CD4-positive, alpha-beta T cell treated with Interleukin-4 for 4 hours (primary cell): ENCODE results near the gene BMPR1A.
"Not testable (repeated sequence)": the region's sequence is repeated elsewhere in the genome, so short reads cannot be mapped to it uniquely, and the experiment has no call there.

Source experiments
- DNase-seq: peaks from one replicate; pipeline ENCODE4 v3.0.0-alpha.2; 2020

The BMPR1A gene

DNA sequence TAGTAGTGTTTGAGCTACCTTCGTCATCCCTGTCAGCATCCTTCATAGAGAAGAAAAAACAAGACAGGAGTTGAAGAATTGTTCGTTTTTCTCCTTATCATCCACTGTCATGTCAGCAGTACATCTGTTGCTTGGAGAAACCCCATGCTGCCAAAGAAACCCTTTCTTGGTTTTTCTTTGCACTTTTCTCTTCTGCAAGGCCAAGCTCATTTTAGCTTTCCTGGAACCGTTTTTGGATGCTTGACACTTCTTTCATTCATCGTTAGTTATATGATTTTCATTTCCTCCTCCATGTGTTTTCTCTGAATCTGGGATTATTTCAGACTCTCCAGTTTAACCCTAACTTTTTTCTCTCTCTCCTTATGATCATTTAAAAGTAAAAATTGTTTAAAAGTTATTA lies 142.1 kb downstream of the BMPR1A start:
- DNase-seq, result no peak

DNA sequence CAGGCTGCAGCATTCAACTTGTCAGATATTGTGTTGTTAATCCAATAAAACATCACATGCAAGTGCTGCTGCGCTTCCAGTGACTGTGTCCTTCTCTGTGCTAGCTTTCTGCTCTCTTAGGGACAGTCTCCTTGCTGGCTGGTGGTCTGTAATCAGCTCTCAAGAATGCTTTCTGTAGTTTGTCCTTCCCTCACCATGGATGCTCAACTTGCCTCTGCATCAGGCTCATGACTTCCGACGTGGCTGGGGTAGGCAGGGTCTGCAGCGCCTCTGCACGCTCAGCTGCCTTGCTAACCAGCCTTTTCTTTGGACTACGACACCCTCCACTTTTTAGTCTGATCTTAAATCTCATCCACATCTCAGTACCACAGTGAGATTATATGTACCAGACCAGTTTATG lies 142.7 kb downstream of the BMPR1A start:
- no peak for DNase-seq

DNA sequence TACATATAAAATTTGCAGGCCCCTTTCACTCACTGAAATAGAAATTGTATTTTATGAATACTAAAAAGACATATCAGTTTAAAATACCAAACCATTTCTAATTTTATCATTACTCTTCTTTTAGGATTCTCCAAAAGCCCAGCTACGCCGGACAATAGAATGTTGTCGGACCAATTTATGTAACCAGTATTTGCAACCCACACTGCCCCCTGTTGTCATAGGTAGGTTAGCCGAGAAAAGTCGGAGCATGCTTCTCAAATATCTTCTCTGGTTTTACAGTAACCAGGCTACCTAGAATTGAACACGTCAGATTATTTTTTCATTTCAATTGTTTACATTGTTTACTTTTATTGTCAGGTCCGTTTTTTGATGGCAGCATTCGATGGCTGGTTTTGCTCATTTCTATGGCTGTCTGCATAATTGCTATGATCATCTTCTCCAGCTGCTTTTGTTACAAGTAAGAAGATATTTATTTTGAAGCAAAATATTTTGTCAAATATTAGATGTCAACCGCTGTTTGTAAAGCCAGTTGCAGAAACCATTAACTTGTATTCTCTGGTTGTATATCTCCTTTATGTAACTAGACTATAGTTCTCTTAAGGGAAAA lies 143.4 kb downstream of the BMPR1A start:
- peak; percentile 32 for DNase-seq

DNA sequence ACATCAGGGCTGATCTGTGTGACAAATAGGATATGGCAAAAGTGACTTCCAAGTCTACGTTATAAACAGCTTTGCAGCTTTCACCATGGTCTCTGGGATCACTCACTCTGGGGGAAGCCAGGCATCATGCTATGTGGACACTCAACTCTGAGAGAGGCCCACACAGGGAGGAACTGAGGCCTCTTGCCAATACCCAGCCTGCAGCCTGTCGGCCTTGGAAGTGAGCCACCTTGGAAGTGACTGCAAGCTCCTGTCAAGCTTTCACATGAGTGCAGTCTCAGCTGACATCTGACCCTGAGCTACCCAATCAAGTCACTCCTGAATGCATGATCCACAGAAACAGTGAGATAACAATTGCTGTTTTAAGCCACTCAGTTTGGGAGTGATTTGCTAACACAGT lies 144.5 kb downstream of the BMPR1A start:
- DNase-seq, result no peak

DNA sequence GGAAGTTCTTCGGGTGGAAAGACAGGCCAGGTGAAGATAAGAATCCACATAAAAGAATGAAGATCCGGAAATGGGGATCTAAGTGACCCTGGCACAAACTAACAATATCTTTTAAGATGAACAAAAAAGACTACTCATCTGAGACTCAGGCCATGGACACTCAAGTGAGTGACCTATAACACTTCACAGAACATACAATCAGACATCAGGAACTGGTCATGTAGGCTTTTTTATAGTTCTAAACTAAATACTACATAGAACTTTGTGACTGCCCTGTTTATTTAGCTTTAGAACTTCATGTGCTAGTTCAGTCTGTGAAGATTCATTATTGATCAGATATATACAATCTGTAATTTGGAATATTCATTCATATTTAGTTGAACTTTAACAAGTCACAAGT lies 148.2 kb downstream of the BMPR1A start:
- DNase-seq, result no peak

DNA sequence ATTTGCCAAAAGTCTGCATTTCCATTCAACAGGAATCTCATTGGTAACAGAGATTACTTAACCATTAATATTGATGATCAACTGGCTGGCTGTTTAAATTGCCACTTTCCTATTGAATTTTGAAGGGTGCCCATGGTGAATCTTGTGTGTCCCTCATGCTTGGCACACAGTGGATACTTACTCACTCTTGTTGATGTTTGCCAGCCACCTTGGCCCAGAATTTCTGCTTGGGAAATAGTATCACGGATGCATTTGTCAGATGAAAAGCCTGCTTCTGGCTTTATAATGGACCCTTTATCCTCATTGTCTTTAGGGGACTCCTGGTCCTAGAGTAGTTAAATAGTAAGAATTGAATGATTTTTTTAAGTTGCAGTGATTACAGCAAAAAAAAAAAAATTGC lies 149.0 kb downstream of the BMPR1A start:
- no peak for DNase-seq

DNA sequence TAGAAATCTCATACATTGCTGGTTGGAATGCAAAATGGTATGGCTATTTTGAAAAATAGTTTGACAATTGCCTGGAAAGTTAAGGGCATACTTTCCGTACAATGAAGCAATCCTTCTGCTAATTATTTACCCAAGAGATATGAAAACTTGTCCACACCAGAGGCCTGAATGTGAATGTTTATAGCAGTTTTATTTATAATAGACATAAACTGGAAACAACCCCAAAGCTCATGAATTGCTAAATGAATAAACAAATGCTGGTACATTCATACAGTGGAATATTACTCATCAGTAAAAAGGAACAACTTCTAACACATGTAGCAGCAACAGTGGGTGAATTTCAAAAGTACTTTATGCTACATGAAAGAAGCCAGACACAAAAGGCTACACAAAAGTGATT lies 158.3 kb downstream of the BMPR1A start:
- no peak for DNase-seq

DNA sequence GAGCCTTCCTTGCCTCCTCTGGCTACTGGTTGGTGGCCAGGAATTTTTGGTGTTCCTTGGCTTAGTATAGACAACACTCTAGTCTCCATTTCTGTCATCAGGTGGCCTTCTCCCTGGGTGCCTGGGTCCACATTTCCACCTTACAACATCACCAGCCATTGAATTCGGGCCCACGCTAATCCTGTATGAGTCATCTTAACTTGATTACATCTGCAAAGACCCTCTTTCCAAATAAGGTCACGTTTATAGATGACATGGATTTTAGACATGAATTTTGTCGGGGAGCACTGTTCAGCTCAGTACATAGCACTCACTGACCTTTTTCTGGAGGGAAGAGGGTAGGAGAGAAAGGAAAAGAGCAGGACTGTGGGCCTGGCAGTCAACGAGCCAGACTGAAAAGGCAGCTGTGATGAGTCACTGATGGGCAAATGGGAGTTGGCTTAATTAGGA lies 161.6 kb downstream of the BMPR1A start:
- no peak for DNase-seq

DNA sequence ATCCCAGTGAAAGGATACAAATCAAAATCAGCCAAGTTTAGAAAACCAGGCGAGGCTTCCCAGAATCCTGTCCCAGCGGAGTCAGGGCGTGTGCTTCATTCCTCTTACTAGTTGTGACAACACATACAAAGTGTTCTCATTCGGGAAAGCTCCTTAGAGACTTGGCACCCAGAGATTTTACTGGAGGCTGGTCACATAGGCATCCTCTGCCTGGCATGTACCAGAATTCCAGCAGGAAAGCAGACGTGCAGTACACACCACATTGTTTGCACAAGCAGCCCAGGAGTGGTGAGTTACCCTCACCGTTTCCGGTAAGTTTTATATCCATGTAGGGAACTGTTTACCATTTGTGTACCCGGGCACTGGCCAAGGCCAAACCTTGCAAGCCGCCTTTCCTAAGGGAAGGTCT lies 166.1 kb downstream of the BMPR1A start:
- no peak for DNase-seq

DNA sequence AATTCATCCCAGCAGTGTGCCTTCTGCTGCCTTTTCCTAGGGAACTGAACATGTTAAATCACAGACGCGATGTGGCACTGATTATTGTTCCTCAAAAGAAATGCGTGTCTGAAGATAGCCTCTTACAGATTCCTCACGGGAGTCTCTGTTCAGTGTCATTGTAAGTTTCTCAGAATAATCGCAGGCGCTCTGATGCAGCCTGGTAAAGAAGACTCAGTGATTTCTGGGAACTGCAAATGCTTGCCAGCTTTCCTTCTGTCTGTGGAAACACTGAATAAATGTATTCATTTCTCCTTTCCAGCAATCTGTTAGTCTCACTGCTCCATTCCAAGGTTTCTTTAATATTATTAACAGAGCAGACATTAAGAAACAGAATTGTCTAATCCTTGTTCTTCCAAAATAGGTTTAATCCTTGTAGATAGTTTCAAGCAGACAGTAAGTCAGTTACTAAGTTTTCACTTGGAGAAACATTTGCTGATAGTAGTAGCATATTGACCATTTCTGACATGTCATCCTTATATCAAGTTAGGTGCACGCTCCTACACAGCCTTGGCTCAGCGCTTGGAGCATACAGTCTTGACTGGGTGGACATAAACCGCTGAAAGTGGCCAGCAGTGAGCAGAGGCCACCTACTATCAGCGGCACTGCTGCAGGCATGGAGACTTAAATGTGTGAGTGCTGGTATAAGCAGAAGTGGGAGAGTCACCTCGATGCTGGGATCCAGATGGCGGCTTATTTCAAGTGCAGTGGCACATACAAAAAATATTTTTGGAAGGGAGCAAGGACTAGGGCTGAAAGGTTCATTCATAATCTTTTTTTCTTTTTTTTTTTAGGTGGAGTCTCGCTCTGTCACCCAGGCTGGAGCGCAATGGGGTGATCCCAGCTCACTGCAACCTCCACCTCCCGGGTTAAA lies 173.3 kb downstream of the BMPR1A start:
- no peak for DNase-seq

DNA sequence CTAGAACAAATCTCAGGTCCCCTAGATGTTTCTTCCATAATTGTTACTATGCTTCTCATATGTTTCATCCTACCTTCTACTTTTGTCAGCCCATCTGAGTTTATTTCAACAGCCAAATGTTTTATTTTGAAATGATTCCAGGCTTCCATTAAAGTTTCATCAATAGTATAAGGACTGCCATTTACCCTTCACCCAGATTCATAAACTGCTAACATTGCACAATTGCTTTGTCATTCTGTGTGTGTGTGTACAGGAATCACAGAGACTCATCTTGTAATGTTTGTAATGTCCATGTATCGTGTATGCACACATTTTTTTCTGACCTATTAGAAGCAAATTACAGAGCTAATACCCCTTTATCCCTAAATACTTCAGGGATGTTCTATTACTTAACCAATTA lies 175.5 kb downstream of the BMPR1A start:
- DNase-seq, result no peak

DNA sequence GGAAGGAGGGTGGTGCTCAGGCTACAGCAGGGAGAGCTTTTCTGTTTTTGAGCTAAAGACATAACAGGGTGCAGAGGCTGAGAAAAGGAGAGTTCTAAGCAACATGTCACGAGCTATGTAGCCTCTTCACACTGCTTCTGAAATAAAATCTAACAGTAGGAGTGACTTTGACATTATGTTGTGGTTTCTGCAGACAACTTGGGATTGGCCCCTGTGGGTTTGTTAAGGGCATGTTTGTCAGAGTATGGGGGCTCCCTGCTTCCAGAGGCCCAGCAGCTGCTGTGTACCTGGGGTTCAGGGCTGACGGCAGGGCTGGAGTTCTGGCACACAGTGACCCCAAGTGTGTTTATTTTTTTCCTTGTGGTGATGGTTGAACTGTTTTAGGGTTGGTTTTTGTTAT lies 176.3 kb downstream of the BMPR1A start:
- no peak for DNase-seq

DNA sequence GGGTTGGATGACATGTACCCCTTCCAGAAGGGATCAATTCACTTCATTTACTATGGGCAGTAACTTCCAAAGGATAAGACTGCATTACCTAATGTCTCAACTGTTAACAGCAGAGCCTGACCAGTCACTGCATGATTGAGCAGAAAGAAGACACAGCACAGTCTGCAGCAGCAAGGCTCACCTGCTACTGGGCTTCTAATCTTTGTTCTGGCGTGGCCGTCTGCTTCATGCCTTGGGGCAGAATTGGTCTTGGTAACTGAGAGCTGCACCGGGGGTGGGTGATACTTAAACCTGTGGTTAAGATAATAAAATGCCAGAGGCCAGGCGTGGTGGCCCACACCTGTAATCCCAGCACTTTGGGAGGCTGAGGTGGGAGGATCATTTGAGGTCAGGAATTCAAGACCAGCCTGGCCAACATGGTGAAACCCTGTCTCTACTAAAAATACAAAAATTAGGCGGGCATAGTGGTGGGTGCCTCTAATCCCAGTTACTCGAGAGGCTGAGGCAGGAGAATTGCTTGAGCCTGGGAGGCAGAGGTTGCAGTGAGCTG lies 177.8 kb downstream of the BMPR1A start:
- DNase-seq, result not testable (repeated sequence)

DNA sequence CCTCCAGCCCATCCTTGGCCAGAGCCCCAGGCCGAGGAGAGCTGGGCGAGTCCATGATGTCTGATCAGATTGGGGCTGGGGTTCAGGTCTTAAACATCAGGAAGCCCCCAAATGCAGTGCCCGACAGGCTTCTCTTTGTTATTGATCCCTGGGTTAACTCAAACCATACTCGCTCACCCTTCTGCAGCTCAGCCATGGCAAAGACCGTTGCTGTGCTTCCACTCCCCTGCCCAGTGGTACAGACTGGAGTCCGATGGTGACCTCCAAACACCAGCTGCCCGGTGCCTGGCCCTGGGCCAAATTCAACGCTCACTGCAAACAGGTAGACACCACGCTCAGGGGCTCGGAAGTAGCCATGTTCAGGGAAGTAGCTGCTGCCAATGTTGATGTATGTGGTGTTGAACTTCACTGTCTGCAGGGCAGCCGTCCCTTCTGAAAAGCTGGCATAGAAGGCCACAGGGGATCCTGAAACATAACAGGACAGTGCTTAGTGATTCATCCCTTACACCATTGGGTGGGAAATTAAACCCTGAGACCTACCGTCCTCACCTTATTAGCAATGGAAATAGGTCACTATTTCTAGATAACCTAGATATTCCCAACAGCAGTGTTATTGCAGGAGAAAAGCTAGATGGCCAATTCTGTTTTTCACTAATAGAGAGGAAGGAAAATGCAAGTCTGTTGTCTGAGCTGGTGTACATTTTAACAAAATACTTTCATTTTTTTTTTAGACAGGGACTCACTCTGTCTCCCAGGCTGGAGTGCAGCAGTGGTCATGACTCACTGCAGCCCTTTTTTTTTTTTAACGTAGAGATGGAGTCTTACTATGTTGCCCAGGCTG lies 180.5 kb downstream of the BMPR1A start:
- DNase-seq, result no peak

DNA sequence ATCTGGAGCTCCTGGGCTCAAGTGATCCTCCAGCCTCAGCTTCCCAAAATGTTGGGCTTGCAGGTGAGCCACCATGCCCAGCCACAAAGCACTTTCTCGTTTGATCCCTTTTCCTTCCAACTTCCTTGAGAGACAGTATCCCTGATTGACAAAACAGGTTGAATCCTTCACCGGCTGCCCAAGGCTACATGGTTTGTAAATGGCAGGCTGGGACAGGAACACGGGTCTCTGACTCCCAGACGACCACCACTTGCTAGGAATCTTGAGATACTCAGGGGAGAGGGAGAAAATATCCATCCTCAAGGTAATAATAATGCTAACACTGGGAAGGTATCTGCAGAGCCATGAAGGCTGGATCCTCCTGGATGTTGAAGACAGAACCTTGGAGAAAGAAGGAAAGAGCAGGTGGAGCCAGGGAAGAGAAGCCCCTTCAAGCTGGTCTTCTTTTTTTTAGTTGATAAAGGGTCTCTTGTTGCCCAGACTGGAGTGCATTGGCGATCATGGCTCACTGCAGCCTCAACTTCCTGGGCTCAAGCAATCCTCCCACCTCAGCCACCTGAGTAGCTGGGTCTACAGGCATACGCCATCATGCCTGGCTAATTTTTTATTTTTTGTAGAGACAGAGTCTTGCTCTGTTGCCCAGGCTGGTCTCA lies 181.2 kb downstream of the BMPR1A start:
- DNase-seq, result no peak

DNA sequence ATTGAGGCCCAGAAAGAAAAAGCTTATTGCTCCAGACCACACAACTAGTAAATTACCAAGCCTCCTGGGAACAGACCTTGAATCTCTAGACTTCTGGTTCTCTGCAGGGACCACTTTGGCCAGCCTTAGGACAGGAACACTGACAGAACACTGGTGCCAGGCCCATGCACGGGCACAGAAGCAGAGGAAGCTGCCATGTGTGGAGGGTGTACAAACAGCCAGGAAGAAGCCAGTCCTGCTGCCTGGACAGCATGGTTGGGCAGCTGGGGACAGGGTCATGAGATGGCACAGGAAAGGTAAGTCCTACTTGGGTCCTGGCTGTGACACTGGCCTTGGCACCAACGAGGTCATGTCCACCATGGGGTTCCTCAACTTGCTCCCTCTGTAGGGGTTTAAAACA lies 181.8 kb downstream of the BMPR1A start:
- no peak for DNase-seq

DNA sequence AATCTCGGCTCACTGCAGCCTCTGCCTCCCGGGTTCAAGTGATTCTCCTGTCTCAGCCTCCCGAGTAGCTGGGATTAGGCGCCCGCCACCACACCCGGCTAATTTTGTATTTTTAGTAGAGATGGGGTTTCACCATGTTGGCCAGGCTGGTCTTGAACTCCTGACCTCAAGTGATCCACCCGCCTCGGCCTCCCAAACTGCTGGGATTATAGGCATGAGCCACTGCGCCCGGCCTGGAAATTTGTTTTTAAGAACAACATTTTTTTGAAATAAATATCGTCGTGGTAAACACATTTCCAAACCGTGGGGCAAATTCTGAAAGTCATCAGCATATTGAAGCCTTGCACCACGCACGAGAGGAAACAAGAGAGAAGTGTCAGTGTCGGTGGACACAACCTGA lies 183.7 kb downstream of the BMPR1A start:
- not testable (repeated sequence) for DNase-seq

DNA sequence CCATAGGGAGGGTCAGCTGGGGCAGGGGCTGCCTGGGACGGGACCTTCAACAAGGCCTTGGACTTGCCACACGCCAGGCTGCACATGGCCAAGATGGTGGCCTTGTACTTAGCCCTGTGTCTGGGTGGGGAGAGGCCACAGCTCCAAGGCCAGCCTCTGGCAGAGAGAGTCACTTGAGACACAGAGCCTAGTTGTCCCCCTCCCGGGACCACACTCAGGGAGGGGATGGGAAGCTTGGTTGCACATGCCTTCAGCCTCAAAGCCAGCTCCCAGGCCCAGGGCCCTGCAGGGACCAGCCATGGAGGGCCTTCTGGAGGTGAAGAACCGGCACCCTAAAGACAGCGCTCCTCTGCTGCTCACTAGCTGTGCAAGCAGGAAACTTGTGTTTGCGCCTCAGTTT lies 184.3 kb downstream of the BMPR1A start:
- no peak for DNase-seq

DNA sequence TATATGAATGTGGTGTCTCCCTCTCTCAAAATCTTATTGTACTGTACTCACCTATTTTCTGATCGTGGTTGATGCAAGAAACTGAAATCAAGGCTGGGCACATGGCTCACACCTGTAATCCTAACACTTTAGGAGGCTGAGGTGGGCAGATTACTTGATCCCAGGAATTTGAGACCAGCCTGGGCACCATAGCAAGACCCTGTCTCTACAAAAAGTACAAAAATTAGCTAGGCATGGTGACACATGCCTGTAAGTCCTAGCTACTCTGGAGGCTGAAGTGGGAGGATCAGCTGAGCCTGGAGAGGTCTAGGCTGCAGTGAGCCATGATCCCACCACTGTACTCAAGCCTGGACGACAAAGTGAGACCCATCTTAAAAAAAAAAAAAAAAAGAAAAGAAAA lies 185.0 kb downstream of the BMPR1A start:
- DNase-seq, result no peak

DNA sequence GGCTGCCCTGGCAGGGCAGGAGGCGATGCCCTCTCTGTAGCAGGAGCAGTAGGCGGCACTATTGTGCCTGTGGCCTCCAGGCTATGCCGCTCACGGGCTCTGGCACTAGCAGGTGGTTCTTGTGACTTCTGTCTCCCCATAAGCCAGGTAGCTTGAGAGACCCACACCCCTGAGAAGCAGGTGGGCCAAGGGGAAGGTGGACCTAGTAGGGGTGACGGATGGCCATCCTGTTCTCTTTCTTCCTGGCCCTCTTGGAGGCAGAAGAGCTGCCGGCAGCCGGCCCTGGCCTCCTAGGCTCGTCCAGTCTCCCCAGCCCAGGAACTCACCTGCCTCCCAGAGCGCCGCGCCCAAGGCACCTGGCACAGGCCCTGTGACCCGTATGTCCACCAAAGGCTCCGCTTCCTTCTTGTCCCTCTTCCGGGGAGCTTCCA lies 185.6 kb downstream of the BMPR1A start:
- no peak for DNase-seq

DNA sequence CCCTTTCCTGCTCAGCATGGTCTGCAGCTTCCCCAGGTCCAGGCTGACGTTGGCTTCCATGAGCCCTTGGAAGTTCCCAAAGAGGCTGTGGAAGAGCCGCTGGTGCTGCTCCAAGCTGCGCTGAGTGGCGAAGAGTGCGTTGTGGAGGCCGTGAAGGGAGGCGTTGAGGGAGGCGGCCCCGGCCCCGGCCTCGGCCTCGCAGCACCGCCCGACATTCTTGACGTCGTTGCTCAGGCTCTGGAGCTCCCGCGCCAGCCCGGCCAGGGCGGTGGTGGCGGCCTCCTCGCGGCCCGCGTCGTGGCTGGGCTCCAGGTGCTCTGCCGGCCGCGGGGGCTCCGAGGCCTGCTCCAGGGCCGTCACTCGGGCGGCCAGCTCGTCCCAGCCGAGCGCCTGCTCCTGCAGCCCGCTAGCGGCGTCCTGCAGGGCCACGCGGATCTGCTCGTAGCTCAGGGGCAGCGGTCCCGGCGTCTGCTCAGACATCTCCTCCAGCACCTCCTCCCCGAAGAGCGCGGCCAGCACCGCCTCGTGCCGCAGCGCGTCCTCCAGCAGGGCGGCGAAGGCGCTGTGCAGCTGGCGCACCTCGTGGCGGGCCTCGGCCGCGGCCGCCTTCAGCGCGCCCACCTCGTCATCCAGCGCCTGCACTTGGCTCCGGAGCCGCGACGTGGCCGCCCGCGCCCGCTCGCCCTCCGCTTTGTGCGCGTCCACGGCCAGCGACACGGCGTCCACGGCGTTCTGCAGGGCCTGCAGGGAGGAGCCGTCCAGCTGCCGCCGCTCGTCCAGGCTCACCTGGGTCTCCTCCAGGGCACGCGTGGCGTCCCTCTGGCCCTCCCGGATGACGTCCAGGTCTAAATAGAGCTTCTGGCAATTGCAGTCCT lies 186.3 kb downstream of the BMPR1A start:
- no peak for DNase-seq
